HG03175 (cell line): ENCODE data around the gene GPR142.

Experiments used
- ATAC-seq: cut with Tn5 transposase; IDR thresholded peaks from one replicate; pipeline ENCODE4 v1.9.1; 2021; ENCODE audit warnings: mild to moderate bottlenecking, moderate library complexity; ENCODE audit not compliant: unreplicated experiment

Gene GPR142

DNA sequence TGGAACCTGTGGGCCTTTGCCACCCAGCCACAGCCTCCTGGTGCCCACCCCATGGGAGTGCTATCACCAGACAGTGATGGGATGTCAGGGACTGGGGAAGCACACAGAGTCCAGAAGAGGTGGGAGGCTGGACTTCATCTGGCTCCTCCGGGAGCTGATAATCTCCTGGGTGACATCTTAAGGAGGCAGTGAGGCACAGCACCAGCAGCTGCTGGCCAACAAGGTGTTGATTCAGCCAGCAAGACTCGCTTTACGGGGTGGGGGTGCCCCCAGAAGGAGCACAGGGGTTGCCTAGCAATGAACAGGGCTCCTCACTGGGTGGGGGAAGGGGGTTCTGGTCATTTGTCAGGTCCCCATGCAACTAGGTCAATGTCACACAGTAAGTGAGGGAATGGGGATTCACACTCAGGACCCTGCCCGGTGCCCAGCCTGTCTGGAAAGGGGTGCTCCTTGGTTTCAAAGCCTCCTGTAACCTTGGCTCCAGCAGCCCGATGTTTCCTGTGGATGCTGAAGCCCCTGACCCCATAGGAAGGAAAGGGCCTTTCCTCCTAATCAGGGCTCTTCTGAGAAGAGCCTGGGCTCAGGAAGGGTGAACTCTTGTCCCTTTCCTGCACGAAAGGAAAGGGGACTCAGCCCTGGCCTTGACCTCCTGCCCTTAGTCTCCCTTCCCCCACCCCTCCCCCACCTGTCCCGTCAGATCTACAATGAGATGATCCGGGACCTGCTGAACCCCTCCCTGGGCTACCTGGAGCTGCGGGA is 23.6 kb upstream of the GPR142 start:
- no peak for ATAC-seq

GRCh38 chr17:74344658-74345057 is 22.6 kb upstream of the GPR142 start:
- no peak for ATAC-seq

DNA sequence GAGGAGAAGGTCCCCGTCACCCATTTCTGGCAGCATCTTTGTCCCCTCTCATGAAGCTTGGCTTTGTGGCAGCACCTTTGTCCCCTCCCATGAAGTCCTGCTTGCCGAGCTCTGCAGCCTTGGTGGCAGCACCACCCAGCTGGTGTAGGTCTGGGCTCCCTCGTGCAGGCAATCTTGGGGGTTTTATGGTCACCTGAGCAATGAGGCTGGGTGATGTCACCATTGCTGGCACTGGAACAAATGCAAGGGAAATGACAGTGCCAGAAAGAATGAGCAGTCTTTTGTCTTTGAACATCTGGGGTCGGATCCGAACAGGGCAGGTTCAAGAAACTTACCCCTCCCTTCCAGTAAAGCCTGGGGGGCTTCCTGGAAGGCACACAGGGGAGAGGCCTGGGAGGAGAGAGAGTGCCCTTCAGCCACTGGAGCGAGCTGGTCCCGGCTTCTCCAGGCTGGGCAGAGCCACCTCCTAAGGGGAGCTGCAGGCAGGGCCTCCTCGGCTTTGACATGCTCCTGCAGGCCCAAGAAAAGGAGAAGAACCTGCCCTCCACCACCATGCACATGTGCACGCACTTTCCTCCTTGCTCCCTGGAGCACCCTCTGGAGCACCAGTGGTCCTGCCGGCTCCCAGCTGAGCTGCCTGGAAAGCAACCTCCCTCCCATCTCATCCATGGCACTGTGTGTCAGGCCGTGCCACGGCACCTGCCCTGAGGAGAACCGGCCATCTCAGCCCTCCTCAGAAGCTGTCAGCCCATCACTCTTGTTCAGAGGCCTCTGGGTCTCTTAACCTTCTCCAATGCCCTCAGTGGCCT is 21.7 kb upstream of the GPR142 start:
- no peak for ATAC-seq

DNA sequence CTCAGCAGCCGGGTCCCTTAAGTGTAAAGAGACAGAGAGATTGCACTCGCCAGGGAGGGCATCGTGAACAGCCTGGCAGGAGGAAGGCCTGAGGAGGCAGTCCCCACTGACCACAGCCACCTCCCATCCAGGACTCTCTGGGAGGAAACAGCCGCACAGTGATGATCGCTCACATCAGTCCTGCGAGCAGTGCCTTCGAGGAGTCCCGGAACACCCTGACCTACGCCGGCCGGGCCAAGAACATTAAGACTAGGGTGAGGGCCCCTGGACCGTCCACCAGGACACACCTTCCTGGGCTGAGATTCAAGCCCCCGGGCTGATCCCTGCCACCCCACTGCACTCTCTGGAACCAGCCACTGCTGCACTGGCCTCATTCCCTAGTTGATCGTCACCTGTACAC is 19.7 kb upstream of the GPR142 start:
- no peak for ATAC-seq

- no peak for ATAC-seq
These were observed 18.2 kb upstream of the GPR142 start for GRCh38 chr17:74349120-74349519.

- ATAC-seq, result no peak
These were observed 16.8 kb upstream of the GPR142 start for GRCh38 chr17:74350486-74350885.

- ATAC-seq, result no peak
These were observed 15.6 kb upstream of the GPR142 start for GRCh38 chr17:74351552-74352210.

GRCh38 chr17:74353446-74354060 is 13.8 kb upstream of the GPR142 start:
- no peak for ATAC-seq

DNA sequence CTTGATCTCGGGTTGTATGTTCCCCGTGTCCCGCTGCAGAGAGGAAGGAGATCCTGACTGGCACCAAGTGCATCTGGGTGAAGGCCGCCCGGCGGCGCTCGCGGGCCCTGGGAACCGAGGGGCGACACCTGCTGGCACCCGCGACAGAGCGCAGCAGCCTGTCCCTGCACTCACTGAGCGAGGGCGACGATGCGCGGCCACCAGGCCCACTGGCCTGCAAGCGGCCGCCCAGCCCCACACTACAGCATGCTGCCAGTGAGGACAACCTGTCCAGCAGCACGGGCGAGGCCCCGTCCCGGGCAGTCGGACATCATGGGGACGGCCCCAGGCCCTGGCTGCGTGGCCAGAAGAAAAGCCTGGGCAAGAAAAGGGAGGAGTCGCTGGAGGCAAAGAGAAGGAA is 13.2 kb upstream of the GPR142 start:
- ATAC-seq, result no peak

DNA sequence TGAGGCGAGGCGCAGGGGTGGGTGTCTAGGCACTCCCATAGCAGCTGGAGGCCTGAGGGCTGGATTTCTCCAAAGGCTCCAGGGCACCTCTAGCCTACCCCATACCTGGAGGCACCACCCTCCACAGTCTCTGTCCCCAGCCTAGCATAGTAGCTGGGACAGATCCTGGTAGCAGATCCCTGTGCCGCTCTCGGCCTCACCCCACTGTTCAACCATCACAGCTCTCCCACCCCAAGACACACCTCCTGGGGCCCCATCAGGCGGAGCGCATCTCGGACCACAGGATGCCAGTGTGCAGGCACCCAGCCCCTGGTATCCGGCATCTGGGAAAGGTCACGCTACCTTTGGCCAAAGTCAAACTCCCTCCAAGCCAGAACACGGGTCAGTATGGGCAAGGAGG is 12.7 kb upstream of the GPR142 start:
- ATAC-seq, result no peak

DNA sequence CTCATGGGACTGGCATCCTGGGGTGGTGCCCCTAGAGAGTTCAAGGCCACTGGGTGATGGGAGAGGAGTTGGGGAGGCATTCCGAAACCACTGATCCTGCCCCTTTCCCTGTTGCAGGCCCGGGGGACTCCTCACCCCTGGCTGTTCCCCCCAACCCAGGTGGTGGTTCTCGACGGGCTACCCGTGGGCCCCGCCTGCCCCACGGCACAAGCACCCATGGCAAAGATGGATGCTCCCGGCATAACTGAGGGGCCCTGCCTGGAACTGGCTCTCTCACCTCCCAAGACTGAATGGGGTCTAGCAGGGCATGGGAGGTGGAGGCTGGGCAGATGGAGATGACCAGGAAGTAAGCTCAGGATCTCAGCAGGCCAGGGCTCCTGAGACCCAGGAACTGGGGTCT is 12.2 kb upstream of the GPR142 start:
- no peak for ATAC-seq

- no peak for ATAC-seq
These were observed 10.4 kb upstream of the GPR142 start for GRCh38 chr17:74356646-74357465.

DNA sequence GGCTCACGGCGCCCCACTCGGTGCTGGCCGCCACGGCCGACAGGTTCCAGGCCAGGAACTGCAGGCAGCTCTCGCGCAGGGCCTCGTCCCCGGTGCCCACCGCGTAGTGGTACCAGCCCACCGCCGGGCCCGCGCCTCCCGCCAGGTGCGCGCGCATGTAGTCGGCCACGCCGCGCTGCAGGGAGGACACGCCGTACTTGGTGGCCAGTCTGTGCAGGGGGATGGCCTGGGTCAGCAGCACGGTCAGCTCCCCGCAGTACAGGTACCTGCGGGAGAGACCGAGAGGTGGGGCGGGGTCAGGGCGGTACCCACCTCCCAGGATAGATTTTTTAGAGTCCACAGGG is 9.9 kb upstream of the GPR142 start:
- ATAC-seq, result no peak

DNA sequence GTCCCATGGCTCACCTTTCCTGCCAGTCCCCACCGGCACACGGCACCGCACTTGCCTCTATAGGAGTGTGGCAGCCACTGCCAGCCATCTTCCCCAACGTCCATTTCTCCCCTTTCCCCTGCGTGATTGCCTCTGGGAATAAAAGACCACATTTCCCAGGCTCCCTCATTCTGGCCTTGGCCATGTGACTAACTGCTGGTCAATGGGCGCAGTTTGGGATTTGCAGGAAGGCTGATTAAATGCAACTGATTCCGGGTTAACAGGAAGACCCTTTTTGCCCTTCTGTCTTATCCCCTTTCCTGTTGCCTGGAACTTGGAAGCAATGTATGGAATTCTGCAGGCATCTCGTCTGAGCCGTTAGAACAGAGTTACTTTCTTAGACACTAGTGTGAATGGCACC is 8.6 kb upstream of the GPR142 start:
- no peak for ATAC-seq

GRCh38 chr17:74359916-74360315 is 7.4 kb upstream of the GPR142 start:
- ATAC-seq, result no peak

DNA sequence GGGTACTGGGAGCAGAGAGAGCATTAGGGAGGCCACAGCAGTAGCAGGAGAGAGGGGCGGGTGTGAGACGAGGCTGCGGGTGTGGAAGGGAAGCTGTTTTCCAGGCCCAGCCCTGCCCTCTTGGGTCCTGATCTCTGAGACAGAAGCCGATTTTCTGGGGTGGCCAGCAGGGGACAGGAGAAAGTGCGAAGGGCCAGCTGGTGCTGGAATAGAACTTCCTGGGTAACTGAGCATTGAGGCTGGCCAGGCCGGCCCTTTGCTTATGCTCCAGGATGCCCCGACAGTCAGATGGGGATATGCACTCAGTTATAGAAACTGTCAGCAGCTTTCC is 6.4 kb upstream of the GPR142 start:
- no peak for ATAC-seq

DNA sequence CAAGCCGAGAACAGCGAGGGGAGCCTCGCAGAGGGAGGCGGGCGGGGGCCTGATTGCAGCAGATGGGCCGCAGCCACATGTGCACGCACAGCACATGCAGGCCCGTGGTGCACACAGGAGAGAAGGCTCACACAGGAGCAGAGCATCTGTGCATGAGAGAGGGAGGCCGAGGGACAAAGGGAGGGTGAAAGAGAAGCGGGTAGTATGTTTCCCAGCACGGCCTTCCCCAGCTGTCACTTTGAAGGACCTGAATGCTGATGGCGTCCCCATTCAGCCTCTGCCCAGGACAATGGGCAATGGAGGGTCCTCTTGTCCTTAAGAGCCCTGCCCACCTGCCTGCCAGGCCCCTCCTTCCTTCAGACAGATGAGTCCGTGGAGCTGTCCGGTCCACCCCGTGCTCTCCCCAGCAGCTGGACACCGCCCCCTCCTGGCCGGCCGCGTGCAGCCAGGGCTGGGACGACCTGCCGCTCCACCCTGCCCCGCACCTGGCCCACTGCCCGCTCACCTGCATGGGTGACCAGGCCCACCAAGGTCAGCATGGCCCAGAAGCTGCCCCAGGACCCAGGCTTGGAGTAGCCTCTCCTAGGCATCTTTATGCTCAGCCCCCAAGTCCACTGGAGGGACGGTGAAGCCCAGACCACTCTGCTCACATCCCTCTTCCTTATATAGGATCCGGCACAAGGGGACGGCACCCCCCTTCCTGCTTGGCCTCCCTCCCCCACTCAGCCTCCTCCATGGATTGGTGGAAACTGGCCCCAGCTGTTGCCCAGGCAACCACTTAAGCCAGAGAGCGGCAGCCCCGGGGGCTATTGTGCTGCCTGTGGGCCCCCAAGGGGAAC is 5.9 kb upstream of the GPR142 start, which contains the start of gene BTBD17:
BTBD17 (minus strand) TSS at position 639 of the 839 bp plus-strand sequence; CDS start at position 590, 49 bp downstream.
- no peak for ATAC-seq

DNA sequence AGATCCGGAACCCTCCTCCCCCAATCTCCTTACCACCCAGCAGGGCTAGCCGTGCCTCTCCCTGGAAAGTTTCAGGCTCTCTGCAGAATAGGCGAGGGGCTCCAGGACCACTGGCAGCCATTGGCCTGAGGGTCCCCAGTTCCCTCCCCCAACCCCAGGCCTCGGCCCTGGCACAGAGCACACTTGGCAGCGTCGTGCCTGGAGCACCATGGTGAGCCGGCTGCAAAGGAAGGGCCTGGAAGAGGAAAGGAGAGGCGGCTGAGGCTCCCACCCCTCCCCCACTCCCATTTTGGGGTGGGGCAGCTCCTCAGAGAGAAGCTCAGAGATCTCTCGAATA is 5.3 kb upstream of the GPR142 start:
- ATAC-seq, result no peak

GRCh38 chr17:74362810-74363498 is 4.4 kb upstream of the GPR142 start:
- no peak for ATAC-seq
